OCI-M2 (cell line): Measurements from ENCODE around the gene PTPN6.
"Not testable (repeated sequence)": the region's sequence is repeated elsewhere in the genome, so short reads cannot be mapped to it uniquely, and the experiment has no call there.

ENCODE experiments used
- DNase-seq: peaks from one replicate; lab custom pipeline; 2025; ENCODE audit not compliant: unreplicated experiment; lab: John Stamatoyannopoulos, UW

The PTPN6 gene

DNA sequence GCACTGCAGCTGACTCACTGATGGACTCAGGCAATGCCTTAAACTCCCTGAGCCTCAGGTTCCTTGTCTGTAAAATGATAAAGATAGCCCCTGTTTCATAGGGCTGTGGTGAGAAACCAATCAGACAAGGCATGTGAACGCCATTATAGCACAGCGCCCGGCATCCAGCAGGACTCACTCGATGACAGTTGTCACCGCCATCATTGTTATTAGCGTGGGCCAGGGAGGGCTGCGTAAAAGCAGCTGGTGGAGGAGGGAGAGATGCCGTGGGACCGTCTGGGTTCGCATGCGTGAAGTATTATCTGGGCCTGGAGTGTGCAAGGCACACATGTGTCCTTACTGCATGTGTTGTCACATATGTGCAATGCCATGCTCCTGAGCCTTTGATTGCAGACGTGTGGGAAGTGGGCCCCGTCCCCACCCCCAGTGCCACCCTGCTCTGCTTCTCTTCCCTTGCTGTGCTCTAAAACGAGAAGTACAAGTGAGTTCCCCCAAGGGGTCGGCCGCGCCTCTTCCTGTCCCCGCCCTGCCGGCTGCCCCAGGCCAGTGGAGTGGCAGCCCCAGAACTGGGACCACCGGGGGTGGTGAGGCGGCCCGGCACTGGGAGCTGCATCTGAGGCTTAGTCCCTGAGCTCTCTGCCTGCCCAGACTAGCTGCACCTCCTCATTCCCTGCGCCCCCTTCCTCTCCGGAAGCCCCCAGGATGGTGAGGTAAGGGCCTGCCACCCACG is at the start of gene PTPN6:
PTPN6 (plus strand) TSS at position 546 of the 730 bp plus-strand sequence; CDS start at position 703, 157 bp downstream.
- DNase-seq = no peak

DNA sequence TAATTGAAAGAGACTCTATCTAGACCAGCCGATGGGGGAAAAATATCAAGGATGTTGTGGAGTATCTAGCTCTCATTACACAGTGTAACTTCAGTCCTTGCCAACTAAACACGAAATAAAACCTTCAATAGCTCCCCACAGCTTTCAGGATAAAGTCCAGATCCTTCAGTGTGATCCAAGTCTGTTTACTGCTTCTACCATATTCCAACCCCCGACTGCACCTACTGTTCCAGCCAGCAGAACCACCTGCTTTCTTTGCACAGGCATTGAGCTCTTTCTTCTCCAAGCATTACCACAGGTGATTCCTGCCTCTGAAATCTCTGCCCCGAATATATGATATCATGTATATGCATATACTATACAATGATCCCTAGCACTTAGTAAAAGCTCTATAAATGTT is 48.7 kb upstream of the PTPN6 start:
- no peak for DNase-seq

DNA sequence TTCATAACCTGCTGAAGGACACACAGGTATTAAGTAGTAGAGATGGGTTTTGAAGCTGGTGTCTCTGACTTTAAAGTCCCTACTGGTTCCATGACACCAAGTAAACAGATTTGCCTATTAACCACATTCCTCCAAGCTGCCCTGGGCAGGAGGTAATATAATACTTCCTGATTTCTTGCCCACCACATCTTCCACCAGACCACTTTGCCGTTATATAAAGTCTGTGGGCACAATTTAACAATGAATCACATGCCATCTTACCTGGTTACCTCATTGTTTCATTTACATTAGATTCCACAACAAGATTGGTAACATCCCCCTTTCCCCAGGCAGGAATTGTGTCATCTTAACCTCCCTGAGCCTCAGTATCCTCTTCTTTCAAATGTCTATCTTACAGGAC is 47.4 kb upstream of the PTPN6 start:
- no peak for DNase-seq

DNA sequence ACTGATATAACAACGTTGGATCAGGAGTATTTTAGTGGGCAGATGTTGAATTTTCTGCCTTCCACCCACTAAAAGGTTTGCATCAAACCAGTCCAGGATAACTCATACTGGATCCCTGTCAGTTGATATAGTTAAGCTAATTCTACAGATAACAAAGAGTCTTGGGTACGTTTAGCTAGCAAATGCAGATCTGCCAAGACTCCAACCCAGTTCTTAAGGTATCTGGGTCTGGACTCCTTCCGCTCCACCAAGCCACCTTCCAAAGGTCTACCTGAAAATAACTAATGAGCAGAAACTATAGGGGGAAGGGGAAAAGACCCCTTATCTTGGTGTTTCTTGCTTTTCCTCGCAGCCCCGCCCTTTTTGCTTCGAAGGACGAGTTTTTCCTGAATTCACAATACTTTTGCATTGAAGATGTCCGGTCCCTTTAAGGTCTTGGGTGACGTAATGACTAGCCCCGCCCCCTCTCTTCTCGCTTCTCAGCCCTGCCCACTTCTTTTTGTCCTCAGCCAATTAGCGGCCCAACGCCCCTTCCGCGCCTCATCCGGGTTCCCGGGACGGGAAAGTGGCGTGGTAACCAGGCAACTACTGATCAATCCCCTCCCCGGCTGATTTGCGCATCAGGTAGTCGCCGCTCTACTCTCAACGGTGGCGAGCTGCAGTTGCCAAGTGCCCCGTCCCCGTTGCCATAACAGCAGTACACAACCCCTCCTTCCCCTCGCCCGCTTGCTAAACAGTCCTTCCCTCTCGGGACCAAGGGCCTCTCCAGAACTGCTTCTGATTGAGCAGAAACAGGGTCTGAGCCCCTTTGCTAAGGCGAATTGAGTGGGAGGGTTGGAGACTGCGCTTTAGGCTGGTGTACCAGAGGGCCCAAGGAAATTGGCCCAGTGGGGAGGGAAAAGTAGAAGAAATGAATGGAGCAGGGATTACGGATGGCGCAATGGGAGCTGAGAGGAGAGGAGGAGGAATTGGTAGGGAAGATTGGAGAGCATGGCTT is 46.6 kb upstream of the PTPN6 start, which contains the start of gene LRRC23:
LRRC23 (plus strand) TSS at position 543 of the 997 bp plus-strand sequence. CDS start 812 bp downstream, outside the sequence.
- peak; percentile 90 for DNase-seq

DNA sequence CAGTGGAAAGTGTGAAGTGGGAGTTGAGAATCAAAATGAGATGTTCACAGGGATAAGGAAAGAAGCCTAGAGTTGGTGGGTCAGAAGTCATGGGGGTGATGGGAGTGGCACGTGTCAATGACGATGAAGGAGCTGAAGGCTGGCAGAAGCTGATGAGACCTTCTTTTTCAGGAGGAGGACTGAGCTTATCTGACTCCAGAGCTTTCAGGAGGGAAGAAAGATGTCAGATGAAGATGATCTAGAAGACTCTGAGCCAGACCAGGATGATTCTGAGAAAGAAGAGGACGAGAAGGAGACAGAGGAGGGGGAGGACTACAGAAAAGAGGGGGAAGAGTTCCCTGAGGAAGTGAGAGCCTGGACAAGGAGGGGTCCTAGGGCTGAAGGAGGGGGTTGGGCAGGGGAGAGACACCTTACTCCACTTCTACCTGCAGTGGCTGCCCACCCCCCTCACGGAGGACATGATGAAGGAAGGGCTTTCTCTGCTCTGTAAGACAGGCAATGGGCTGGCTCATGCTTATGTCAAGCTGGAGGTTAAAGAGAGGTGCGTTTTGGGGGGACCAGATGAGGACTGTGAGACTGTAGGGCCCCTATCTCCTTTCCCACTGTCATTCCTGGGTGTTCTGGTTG is 45.6 kb upstream of the PTPN6 start:
- no peak for DNase-seq

DNA sequence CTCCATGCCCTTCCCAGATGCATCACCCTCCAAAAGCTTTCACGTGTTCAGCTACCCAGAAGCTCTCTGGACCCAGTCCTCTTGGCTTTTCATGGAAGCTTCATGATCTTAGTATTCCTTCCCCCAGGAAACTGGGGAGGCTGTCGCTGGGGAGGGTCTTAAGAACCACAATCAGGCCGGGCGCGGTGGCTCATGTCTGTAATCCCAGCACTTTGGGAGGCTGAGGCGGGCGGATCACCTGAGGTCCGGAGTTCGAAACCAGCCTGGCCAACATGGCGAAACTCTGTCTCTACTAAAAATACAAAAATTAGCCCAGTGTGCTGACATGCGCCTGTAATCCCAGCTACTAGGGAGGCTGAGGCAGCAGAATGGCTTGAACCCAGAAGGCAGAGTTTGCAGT is 43.0 kb upstream of the PTPN6 start:
- not testable (repeated sequence) for DNase-seq

DNA sequence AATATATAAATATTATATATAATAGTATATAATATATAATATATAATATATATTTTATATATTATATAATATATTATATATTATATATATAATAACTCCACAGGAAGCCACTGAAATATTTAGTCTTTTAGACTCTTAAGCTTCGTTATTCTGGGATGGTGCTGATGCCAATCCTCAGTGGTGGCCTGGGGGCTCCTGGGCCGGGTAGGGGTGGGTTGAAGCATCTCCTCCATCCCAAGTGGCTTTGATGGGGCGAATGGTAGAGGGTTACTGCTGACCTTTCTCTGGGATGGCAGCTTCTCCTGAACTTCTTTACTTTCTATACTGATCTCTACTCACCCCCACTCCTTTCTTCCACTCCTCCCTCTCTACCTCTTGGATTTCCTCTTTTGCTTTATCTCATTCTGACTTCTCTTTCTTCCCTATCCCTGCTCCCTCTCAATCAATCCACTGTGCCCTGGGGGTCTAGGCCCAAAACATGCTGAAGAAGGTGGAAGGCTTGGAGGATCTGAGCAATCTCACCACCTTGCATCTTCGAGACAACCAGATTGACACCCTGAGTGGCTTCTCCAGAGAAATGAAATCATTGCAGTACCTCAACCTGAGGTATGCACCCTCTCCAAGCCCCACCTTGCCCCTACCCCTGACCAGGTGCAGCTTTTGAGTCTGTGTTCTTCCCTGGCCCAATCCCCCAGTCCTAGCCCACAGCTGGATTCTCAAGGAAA is 41.6 kb upstream of the PTPN6 start:
- no peak for DNase-seq

DNA sequence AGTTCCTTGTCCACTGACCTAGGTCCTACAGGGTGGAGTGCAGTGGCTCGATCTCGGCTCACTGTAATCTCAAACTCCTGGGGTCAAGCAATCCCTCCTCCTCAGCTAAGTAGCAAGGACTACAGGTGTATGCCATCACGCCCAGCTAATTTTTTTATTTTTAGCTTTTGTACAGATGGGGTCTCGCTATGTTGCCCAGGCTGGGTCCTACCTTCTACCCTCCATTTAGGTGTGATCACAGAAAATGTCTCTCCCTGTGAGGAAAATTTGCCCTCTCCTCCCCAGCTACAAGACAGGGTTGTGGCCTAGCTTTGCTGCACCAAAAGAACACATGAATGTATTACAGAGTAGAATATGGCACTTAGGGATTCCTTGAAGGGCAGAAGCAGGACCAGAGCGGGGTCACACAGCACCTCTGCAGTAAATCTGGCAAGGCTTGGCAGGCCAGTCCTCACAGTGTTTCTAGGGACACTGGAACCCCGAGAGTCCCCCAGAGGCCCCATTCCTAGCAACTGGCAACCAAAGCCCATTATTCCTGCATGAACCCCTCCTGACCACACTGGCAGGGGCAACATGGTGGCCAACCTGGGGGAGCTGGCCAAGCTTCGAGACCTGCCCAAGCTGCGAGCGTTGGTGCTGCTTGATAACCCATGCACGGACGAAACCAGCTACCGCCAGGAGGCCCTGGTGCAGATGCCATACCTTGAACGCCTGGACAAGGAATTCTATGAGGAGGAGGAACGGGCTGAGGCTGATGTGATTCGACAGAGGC is 38.8 kb upstream of the PTPN6 start:
- DNase-seq = no peak

DNA sequence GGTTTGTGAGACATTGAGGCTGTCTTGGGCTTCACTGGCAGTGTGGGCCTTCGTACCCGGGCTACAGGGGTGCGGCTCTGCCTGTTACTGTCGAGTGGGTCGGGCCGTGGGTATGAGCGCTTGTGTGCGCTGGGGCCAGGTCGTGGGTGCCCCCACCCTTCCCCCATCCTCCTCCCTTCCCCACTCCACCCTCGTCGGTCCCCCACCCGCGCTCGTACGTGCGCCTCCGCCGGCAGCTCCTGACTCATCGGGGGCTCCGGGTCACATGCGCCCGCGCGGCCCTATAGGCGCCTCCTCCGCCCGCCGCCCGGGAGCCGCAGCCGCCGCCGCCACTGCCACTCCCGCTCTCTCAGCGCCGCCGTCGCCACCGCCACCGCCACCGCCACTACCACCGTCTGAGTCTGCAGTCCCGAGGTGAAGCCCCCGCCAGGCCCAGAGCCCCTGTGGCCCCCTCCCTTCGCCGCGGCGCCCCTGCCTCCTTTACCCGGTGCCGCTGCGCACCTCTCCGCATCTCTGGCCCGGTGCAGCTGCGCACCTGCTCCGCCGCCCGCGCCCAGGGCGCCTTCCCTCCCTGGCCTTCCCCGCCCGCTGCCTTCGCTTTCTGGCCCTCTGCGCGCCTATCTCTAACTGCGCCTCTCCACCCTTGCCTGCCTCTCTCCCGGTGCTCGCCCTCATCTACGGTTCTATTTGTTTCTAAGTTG is 36.8 kb upstream of the PTPN6 start, which contains the start of gene ENO2:
ENO2 (plus strand) TSS at position 335 of the 701 bp plus-strand sequence. CDS start 1,253 bp downstream, outside the sequence.
- DNase-seq = no peak

DNA sequence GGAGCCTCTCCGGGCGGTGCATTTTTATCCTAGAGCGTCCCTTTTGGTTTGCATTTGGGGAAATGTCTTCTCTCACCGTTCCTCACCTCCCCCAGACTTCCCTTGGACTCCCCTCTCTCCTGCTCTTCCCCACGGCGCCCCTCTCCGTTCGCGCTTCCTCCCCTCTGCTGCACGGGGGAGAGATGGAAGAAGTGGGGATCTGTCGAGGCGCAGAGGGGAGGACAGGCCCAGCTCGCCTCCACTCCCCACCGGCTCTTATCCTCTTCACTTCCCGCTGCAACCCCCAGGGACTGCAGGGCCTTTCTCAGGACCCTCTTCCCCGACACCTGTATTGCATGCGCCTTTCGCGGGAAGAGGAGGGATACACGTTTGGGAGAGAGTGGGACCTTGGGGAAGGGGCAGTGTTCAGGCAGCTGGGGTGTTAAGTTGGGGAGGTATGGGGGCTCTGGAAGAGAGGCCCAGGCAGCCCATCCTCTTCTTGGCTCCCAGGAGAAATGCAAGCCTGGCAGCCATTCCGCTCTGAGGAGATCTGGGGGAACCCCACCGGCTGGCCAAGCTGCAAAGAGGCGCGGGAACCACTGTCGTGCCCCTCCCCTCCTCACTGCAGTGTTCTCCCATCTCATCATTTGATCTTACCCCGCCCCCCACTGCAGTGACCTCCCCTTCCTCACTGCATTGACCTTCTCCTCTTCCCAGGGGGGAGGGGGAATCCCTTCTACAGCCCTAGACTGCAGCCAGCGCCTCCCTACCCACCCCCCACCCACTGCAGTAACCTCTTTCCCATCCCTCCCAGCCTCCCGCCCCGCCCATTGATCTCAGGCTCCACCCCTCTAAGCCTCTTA is 36.0 kb upstream of the PTPN6 start:
- no peak for DNase-seq

DNA sequence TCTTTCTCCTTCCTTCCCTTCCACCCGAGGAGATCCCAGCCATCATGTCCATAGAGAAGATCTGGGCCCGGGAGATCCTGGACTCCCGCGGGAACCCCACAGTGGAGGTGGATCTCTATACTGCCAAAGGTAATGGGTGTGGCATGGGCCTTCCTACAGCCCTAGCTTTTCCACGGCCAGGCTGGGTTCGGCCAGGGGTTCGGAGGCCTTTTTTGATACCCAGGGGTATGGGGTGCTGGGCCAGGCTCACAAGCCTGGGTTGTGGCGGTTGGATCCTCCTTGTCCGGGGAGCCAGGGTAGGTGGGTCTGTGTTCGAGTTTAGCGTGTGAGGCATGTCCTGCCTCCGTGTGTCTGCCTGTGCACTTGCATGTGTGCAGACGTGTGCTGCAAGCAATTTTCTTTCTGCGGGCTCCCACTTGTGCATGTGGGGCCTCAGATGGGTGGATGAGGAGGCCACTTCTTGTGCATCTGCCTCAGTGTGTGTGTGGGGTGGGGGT is 35.3 kb upstream of the PTPN6 start:
- DNase-seq = no peak

DNA sequence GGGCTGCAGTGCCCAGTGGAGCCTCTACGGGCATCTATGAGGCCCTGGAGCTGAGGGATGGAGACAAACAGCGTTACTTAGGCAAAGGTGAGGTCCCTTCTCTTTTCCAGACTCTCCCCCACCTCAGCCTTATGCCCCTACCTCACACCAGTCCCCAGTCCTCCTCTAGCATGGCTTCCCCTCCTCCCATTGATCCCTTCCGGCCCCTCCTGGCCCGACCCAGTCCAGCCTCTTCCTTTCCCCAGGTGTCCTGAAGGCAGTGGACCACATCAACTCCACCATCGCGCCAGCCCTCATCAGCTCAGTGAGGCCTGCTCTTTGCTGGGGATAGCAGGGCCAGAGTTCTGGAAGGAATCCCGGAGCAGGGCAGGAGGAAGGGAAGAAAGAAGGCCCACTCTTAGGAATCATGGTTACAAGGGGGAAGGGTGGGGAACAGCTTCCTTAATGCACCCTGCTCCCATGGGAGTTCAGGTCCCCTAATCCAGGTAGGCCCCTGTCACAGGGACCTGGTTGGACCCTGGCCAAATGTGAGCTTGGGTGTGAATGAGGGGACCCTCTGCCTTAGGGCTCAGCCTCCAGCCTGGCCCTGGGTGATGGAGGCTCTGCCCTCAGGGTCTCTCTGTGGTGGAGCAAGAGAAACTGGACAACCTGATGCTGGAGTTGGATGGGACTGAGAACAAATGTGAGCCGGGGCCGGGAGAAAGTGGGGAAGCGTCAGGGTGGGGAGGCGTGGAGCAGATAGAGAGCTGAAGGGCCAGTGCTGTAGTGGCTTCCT is 34.5 kb upstream of the PTPN6 start:
- no peak for DNase-seq

DNA sequence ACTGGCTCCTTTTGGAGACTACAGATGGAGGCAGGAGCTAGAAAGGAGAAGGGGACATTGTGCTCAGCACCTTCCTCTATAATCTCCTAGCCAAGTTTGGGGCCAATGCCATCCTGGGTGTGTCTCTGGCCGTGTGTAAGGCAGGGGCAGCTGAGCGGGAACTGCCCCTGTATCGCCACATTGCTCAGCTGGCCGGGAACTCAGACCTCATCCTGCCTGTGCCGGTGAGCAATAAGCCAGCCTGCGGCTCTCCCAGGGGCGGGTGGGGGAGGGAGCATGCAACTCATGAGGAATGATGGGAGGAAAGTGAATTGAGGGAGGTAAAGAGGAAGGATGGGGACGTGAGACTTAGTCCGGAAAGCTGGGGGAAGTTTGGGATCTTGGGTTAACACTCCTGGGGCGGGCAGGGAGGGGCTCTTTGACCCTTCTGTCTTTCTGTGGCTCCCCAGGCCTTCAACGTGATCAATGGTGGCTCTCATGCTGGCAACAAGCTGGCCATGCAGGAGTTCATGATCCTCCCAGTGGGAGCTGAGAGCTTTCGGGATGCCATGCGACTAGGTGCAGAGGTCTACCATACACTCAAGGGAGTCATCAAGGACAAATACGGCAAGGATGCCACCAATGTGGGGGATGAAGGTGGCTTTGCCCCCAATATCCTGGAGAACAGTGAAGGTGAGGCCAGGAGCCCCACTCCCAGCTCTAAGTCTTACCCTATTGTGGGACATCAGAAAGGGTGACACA is 33.5 kb upstream of the PTPN6 start:
- DNase-seq = no peak

DNA sequence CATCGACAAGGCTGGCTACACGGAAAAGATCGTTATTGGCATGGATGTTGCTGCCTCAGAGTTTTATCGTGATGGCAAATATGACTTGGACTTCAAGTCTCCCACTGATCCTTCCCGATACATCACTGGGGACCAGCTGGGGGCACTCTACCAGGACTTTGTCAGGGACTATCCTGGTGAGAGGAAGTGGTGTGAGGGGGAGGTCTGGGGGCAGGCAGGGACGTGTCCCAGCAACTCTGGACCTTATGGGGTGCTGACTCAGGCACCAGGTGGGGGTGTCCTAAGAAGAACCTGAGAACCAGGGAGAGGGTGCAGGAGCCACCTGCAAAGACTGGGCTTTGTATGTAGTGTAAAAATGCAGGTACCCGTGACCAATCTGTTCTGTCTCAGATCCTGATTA is 31.6 kb upstream of the PTPN6 start:
- no peak for DNase-seq

DNA sequence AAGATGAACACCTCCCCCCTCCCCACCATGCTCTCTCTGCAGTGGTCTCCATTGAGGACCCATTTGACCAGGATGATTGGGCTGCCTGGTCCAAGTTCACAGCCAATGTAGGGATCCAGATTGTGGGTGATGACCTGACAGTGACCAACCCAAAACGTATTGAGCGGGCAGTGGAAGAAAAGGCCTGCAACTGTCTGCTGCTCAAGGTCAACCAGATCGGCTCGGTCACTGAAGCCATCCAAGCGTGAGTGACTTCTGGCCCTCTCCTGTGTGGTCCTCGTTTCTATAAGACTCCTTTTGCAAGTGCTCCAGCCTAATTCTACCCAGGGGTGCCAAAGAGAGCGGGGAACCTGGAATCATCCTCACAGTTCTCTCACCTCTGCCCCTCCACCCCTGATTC is 29.6 kb upstream of the PTPN6 start:
- DNase-seq = no peak

DNA sequence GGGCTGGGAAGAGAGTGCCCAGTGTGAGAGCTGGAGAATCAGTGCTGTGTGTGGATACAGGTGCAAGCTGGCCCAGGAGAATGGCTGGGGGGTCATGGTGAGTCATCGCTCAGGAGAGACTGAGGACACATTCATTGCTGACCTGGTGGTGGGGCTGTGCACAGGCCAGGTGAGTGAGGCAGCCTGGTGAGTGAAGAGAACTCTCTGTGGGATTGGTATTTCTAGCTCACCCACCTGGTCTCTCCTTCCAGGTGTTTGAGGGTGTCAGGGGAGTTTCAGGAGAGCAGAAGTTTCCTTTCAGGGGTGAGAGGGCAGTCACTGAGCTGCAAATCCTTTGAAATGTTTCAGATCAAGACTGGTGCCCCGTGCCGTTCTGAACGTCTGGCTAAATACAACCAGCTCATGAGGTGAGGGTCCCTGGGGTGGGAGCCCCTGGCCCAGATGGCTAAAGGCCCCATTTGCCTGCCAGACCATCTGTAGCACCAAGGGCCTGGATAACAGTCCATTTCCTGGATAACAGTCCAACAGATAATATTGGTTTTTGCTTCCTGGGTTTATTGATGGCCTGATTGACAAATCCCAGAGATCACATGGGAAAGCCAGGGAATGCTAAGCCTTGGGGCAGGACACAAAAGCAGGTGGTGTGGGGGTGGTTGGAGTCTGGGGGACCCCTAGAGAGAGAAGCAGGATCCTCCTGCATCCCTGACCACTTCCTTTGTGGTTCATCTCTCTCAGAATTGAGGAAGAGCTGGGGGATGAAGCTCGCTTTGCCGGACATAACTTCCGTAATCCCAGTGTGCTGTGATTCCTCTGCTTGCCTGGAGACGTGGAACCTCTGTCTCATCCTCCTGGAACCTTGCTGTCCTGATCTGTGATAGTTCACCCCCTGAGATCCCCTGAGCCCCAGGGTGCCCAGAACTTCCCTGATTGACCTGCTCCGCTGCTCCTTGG is 28.9 kb upstream of the PTPN6 start:
- no peak for DNase-seq
